ENCODE data around the gene DDX54.

DNA sequence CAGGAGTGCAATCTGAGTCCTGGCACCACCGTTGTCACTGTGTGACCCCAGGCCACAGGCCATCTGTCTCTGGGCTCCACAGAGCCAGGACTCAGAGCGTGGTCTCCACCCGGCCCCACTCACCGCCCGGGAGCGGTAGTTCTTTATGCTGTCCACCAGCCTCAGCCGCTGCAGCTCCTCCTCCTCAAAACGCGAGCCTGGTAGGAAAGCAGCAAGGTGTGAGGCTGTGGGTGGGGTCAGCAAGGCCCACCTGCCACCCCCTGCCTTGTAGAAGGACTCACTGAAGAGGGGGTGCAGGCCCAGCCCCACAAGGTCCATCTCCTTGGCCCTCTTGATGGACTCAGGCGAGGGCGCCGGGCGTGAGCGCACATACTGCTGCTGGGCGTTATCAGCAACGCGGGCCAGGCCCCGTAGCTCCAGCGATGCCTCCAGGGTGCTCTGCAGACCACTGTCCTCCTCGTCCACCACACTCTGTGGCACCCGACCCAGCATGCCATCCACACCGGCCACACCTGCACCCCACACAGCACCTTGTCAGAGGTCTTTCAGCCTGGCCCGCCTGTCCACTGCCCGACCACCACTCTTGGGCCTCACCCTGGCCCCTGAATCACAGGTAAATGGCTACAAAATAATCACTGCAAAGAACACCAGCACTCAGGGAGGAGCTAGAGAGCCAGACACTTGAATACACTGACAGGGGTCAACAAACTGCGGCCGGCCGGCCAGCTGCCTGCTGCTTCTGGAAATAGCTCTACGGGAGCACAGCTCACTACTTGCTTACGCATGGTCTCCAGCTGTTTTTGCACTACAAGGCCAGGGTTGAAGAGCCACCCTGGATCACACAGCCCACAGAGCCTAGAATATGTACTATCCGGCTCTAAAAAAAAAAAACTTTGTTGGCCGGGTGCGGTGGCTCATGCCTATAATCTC, 19.5 kb downstream of the DDX54 start:
- TF ChIP-seq, protein P1, sequence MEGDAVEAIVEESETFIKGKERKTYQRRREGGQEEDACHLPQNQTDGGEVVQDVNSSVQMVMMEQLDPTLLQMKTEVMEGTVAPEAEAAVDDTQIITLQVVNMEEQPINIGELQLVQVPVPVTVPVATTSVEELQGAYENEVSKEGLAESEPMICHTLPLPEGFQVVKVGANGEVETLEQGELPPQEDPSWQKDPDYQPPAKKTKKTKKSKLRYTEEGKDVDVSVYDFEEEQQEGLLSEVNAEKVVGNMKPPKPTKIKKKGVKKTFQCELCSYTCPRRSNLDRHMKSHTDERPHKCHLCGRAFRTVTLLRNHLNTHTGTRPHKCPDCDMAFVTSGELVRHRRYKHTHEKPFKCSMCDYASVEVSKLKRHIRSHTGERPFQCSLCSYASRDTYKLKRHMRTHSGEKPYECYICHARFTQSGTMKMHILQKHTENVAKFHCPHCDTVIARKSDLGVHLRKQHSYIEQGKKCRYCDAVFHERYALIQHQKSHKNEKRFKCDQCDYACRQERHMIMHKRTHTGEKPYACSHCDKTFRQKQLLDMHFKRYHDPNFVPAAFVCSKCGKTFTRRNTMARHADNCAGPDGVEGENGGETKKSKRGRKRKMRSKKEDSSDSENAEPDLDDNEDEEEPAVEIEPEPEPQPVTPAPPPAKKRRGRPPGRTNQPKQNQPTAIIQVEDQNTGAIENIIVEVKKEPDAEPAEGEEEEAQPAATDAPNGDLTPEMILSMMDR (IDR thresholded peaks at IDR 0.05; ENCODE audit: borderline replicate concordance, extremely low read depth, low read length, poor library complexity, severe bottlenecking) = no peak
- TF ChIP-seq EZH2 (IDR thresholded peaks at IDR 0.05; ENCODE audit: borderline replicate concordance, low read depth, low read length, severe bottlenecking) = no peak

Data from DND-41 (cell line).